ENCODE data around the gene UGP2.
A peak's percentile ranks its signal among the peaks of the same experiment; 100 is the strongest.
"Not testable (repeated sequence)": the region's sequence is repeated elsewhere in the genome, so short reads cannot be mapped to it uniquely, and the experiment has no call there.

The UGP2 gene

DNA sequence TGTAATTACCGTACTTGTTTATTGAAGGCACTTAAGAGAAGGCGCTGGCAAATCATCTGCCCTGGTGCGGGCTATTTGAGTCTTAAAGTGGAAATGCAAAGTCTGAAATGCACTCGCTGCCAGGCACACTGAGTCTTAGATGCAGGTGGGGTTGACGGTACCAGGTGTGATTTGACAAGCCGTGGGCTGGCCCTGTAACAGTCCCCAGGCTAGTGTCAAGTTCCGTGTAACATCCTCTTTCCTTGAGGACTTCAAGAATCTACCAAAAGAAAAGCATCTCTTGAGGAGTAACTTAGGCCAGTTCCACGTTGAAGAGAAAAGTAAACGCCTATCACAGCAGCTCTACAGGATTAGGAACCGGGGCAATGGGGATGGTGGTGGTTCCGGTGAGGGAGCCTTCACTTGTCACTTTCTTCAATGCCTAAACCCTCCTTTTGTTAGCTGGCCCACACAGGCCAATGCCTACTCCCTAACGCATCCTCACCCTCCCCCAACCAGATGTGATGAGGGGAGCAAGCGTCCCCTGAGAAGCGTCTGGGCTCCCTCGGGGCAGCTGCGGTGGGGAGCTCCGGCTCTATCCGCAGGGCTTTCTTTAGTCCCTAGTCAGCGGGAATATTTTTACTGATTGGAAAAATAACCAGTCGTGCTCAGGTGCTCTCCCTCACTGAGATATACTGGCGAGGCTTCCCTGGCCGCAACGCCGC, 1.5 kb upstream of the UGP2 start:
- DNase-seq (ENCODE audit: low read depth): no peak

DNA sequence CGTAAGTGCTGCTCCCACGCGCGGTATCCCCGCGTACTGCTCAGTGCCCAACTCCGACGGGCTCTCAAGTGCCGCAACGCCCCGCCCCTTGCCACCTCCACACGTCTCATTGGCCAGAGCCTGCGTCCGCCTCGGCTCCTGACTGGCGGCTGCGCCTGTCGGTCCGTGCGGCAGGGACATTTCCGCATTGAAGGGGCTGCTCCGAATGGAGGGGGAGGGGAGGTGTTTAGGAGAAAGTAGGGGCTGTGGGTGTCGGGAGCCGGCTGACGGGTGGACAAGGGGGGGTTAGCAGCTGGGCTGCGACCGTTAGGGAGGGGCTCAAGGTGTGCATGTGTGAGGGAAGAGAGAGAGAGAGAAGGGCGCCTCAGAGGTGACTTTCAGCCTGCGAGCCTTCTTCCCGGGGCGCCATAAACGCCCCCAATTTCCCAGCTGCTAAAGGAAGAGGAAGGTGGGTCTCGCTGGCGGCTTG, 877 bp upstream of the UGP2 start:
- DNase-seq (ENCODE audit: low read depth): peak; percentile 97

DNA sequence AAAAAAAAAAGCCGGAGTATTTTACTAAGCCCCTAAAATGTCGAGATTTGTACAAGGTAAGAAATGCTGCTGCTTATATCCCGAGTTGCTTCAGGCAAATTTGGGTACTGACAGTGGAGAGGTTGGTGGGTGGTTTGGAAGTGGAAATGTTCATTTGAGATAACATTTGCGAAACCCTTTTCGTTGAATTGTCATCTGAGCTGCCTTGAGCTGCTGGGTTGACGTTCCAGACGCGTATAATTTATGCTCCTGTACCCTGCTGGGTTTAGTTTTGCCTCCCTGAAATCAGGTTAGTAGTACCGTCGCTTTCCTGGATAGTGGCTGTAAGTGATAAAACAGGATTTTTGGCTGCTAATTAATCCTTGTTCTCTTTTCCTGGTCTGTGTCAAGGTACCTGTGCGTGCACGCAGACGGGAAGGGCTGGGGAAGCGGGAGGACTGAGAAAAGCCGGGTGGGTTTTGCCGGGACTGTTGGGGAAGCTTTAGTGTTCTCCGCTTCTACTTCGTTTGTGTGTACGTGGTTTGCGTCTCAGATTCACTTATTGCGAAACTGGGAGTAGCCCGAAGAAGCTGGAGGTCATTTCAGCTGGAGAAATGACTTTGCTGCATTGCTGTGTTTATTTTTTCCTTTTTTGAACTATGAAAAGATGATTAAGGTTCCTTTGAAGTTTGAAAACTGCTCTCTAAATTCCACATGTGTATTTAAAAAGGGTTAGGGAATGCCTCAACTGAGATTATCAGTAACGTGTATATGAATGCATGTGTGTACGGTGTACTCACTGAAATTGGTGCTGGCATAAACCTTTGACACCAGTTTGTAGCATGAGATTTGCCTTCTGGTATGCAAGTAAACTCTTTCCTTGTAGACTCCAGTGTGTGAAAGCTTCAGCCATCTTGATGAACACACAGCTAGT, 709 bp downstream of the UGP2 start:
- no peak for DNase-seq (ENCODE audit: low read depth)

DNA sequence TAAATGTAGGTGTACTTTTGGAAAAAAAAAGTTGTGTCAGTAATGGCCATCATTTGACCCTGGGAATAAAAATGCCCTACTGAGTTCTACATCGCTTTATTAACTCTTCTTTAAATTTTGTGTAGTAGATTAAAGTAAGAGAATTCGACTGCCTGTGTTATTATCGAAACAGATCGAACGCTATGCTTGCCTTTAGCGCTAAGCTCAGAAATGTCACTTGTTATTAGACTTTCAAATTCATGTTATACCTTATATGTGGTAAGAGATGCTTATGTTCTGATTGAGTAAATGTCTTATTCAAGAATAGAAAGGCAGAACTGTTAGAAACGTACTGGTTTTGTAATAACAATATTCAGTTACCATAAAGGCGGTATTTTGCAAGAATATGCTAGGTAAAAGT, 1.4 kb downstream of the UGP2 start:
- no peak for DNase-seq (ENCODE audit: low read depth)

DNA sequence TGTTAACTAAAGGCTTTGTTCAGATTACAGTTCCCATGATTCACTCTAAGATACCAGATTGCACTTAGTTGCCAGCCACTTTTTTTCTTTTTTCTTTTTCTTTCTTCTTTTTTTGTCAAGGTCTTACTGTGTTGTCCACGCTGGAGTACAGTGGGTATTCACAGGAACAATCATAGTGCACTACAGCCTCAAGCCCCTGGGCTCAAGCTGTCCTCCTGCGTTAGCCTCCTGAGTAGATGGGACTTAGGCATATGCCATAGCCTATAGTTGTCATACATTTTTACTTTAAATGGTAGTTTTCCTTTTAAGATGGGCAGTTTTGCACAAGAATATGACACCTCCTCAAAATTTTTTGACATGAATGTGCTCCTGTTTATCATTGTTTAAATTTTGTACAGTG, 2.1 kb downstream of the UGP2 start:
- no peak for DNase-seq (ENCODE audit: low read depth)

DNA sequence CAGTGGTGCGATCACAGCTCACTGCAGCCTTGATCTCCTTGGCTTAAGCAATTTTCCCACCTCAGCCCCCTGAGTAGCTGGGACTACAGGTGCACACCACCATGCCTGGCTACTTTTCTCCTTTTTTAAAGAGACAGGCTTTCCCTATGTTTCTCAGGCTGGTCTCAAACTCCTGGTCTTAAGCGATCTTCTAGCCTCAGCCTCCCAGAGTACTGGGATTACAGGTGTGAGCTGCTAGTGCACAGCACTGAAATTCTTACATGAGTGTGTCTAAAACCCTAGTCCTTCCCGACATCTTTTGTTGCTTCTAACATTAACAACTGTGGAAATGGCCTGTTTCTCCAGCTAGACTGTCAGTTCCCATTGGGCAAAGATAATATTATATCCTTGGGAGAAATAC, 2.9 kb downstream of the UGP2 start:
- no peak for DNase-seq (ENCODE audit: low read depth)

DNA sequence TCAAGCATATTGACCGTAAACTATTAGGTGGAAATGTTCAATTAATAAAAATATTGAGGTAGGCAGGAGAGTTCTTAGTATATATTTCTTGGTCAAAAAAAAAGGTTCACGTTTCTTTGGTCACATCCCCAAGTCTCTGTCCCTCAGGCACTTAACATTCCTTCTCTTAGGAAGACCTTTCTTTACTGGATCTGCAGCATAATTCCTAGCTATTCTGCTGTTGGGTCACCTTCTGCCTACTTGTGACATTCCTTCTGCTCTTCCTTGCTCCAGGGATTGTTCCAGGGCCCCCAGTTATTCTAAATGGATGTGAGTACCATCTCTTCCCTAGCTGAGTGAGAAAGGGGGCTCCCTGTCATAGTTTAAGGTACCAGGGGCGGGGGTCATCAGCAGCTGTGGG, 4.2 kb downstream of the UGP2 start:
- DNase-seq (ENCODE audit: low read depth): no peak

DNA sequence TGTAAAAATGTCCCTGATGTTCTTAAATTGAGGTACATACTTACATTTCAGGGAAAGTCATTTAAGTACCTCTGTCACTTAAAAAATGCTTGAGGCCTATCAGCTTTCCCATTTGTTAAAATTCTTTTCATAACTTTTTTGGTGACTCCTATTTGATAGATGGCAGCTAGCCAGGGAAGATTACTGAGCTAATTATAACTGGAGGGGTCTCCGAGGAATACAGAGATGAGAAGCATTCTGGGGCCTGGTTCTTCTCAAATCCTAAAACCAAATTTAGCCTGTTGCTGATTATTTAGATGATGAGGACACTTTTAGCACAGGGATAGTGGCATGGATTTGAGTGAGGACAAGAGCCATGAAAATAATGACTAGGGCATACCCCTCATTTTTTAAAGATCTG, 4.8 kb downstream of the UGP2 start:
- DNase-seq (ENCODE audit: low read depth): no peak

DNA sequence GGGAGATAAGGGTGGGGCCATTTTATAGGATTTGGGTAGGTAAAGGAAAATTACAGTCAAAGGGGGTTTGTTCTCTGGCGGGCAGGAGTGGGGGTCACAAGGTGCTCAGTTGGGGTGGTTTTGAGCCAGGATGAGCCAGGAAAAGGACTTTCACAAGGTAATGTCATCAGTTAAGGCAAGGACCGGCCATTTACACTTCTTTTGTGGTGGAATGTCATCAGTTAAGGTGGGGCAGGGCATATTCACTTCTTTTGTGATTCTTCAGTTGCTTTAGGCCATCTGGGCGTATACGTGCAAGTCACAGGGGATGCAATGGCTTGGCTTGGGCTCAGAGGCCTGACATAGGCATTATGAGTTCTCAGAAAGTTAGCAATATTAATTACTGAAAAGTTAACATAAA, 5.9 kb downstream of the UGP2 start:
- not testable (repeated sequence) for DNase-seq (ENCODE audit: low read depth)

DNA sequence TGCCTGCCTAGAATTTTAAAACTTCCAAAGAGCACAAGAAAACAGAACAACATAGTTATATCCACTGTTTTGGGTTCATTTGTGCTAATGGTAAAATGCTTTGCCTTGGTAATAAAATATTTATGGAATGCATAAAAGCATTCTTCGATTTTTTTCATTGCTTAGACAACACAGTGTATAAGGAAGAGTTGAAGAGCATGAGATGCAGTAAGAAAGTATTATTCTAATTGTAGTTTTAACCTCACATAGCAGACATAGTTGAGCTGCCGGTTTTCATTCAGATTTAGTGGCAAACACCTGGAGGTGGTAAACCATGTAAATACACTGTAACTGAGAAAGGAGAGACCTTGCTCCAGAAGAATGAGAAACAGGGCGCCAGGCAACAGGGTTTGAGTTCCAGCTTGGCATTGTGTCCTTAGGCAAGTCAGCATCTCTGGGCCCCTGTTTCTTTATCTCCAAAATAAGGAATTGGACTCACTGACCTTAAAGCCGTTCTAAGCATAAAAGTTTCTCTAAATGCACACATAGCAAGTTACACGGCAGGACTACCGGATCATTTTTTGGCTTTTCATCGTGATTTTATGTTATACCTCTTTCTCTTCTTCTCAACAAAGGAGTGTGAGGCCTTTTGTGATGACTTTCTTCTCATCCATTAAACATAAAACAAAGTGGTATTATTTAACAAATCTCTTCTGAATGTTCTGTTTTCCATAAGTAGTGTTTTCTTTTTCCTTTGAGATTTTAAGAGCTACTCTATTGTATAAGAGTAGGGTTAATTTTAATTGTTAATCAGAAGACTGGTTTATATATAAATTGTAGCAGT, 7.9 kb downstream of the UGP2 start:
- DNase-seq (ENCODE audit: low read depth): no peak

DNA sequence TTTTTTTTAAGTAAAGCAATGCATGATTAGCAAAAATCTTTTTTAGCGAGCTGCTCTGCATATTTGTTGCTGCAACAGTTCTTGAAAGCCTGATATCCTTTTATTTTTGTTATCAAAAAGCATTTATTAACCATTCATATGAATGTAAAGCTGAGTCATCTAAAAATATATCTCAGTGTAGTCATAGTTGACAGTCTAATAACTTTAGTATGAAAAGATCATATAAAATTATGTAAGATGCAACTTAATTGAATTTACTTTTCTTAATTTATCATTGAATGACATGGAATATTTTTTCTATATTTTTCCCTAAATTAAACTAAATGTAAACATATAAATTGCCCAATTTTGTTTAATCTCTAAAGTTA, 8.5 kb downstream of the UGP2 start:
- DNase-seq (ENCODE audit: low read depth): no peak

DNA sequence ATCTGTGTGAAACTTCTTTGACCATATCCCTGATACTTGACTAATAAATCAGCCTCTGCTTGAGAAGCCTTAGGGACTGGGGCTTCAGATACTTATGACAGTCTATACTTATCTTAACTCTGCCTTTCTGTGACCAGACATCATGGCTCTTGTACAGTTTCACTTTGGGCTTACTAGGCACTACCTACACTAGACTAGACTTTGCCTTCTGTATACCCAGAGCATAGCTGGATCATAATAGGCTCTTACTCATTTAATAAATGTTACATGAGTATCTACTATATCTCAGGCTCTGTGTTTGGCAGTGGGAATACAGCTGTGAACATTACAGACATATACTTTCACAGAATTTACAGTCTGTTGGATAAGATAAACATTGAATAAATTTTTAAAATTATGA, 9.0 kb downstream of the UGP2 start:
- DNase-seq (ENCODE audit: low read depth): no peak

DNA sequence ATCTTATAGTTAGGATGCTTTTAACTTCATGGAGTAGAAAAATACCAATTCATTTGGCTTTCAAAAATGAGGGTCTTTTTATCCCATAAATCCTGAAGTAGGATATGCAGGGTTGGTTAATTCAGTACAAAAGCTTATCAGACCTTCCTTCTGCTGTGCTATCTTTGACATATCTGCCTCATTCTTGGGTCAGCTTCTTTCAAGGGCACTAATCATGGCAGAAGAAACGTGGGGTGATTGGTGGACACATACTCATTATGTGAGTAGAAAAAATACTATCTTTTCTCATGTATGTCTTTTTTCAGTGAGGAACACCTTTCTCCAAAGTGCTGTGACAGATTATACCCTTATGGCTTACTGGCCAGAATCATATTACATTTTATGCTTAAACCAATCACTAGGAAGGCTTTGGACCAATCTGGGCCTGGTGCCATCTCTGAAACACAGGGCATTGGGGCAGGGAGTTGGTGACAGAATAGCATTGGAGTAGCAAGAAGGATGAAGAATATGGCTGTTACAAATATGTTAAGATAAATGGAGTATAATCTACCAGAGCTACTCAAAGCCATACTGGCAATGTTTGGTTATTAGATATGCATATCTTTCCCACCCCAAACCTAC, 10.1 kb downstream of the UGP2 start:
- DNase-seq (ENCODE audit: low read depth): no peak

DNA sequence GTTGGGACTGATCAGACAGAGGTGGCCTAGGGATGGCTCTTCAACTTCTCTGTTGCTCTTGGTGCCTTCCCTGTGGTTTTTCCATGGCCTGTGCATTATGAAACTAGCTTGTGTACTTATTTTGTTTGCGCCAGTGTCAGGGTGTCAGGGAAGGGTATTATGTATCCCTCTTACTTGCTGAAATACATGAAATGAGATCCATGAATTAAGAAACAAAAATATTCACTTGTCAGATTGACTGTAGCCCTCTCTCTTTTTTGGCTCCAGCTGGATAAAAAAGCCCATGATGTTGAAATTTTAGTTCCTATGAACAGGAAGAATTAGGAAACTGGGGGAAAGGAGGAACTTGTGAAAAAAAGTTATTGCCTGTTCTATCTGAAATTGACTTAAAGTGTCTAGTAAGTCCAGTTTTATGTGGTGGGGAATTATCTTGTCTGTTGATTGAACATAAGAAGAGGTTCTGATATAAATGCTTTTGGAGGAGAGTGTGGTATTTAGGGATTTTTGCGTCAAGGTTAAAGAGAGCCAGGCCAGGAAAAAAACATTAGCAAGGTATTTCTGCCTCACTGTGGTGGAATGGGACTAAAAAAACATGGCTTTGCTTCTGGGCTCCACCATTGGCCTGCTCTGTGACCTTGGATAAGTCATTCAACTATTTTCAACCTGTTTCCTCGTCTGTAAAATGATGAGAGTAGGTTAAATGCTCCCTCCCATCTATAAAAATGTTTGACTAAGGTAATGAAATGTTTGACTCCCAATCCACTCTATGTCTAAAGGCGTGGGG, 12.0 kb downstream of the UGP2 start:
- no peak for DNase-seq (ENCODE audit: low read depth)

DNA sequence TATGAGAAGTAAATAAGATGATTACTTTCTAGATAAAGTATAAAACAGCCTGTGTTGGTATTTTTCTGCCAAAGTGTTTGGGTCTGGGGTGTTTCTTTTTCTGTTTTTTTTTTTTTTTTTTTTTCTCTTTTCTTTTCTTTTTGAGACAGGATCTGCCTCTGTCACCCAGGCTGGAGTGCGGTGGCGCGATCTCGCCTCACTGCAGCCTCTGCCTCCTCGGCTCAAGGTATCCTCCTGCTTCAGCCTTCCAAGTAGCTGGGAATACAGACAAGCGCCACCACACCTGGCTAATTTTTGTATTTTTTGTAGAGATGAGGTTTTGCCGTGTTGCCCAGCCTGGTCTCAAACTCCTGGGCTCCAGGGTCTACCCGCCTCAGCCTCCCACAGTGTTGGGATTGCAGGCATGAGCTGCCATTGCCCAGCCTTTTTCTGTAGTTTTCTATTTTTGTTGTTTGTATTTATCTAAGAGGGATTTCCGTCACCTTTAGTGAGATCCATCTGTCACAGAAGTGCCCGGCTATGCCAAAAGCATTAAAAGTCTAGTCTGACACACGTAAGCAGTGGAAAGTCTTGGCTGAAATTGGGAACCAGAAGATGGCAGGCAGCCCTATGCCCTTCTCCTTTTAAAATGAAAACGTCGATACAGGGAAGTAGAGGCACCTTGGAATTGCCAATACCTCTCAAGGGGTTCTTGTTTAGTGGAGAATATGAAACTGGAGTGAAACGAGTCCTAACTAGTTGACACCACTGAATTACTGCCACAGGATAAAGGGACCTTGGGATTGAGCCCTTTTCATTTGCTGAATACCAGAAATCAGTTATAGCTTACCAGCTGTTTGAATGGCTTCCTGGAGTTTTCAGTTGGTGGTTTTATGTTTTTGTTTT, 14.0 kb downstream of the UGP2 start:
- DNase-seq (ENCODE audit: low read depth): no peak

DNA sequence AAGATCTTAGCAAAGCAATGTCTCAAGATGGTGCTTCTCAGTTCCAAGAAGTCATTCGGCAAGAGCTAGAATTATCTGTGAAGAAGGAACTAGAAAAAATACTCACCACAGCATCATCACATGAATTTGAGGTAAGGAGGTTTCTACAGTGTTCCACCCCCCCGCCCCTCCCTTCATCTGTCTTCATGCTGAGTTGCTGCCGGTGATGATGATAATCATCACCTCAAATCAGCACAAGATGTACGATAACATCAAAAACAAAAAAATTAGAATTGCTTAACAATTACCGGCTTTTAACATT, 14.6 kb downstream of the UGP2 start:
- no peak for DNase-seq (ENCODE audit: low read depth)

DNA sequence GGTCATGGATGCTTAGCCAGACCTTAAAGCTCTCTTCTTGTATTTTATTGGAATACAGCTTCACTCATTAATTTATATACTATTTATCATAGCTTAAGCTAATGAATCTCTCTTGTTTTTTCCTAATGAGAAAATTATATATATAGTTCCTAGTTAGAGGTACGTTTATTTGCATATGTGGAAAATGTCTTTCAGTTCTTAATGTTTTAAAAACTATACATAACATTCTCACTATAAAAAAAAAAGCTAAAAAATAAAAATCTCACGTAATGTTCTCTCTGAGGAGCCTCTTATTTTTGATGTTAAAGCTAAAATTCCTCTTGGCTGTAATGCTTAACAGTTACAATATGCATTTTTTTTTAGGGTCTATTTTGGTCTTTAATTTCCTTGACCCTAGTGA, 16.6 kb downstream of the UGP2 start:
- DNase-seq (ENCODE audit: low read depth): no peak

DNA sequence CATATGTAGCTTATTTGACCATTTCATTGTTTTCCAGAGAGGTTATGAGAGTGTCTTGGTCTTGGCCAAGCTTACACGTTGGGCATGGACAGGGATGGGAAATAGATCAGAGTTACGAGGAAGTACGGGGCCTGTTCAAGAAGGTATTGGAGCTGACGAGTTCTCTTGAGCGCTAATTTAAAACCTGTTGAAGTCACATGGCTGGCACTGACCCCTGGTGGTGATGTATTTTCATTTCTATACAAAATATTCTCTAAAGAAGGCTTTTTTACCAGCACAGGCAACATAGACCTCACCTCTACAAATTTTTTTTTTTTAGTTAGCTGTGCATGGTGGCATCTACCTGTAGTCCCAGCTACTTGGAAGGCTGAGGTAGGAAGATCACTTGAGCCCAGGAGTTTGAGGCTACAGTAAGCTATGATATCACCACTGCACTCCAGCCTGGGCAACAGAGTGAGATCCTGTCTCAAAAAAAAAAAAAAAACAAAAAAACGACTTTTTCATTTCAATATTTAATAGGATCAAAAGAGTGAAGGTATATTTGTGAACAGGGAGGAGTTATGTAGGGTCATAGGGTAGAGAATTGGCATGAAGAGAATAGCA, 19.6 kb downstream of the UGP2 start:
- DNase-seq (ENCODE audit: low read depth): no peak

DNA sequence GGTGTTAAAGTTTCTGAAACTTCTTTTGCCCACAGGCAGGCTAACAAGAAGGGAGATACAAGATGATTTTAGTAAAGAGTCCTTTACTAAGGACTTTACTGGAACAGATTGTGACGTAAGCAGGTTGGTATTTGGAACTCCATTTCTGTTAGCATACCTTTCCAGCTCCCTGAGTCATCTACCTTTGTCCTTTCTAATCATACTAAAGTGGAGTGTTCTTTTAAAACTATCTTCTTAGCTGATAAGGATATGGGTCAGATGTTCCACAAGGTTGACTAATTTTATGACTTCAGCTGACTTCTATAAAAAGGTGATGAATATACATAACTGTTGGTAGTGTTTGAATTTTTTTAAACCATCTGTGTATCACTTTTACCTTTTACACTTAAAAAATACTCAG, 21.1 kb downstream of the UGP2 start:
- no peak for DNase-seq (ENCODE audit: low read depth)

DNA sequence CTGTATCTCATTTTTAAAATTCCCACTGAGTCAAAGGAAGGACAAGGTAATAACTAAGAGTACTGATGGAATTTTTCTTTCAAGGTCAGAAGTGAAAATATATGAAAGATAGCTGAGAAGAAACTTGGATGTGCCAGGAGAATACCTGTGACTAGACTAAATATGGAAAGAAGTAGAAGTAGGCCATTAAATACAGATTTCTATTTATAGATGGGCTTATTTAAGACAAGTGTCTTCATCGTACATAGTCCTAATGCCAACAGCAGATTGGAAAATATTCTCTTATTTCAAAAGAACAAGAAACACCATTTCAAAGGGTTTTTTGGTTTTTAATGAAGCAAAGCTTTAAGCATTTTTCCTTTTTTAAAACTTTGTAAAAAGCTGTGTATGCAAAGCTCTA, 22.0 kb downstream of the UGP2 start:
- no peak for DNase-seq (ENCODE audit: low read depth)
